Cardiac muscle cell (in vitro differentiated cells and primary cell): ENCODE data around the gene SFSWAP. TPM values are rescaled to one million over a fixed set of nuclear protein-coding genes. Genes with fewer than 3 reads are reported as not detected.

Experiments used
- DNase-seq, 2 donors: peaks; one replicate each; pipeline versions ENCODE4 v3.0.0 to v3.0.0-alpha.2; 2010 to 2017; ENCODE audit warnings: low read depth in 1 of 2, low spot score in 1 of 2
- H3K27ac ChIP-seq: fragments of 200-600 bp; sonication (generic); 2 replicates; pipeline ENCODE4 v1.5.1; 2016
- H3K27me3 ChIP-seq: fragments of 200-600 bp; sonication (generic); 2 replicates; pipeline ENCODE4 v1.6.0; 2016; ENCODE audit warnings: control low read depth
- H3K36me3 ChIP-seq: fragments of 200-600 bp; sonication (generic); 2 replicates; pipeline ENCODE4 v1.5.1; 2016; ENCODE audit warnings: control low read depth
- H3K4me1 ChIP-seq: fragments of 200-600 bp; sonication (generic); 2 replicates; pipeline ENCODE4 v1.8.1; 2017; ENCODE audit warnings: low read depth, mild to moderate bottlenecking, mixed run types
- H3K4me3 ChIP-seq: fragments of 200-600 bp; sonication (generic); 2 replicates; pipeline ENCODE4 v1.5.1; 2016; ENCODE audit warnings: mild to moderate bottlenecking
- H3K9me3 ChIP-seq: fragments of 200-600 bp; sonication (generic); 2 replicates; pipeline ENCODE4 v1.5.1; 2017; ENCODE audit warnings: low read depth, mild to moderate bottlenecking, control low read depth
- polyA plus RNA-seq: library from polyadenylated mRNA; unstranded; fragments of >200 nt; fragmentation: Nextera tagmentation; extraction: Ambion mirVana; gene quantifications from 2 replicates; pipeline ENCODE4 v1.2.1, GENCODE V29; 2016
- total RNA-seq: library from RNA; depleted of rRNA; stranded (reverse); fragments of >200 nt; gene quantifications from 2 replicates; pipeline ENCODE4 v1.2.3, GENCODE V29; 2016
- TF ChIP-seq, protein P1 (sequence below): IDR thresholded peaks from 2 replicates; pipeline ENCODE4 v1.5.1; 2012; ENCODE audit warnings: low read depth, mild to moderate bottlenecking, low read length

SFSWAP gene
- total and polyA plus RNA-seq, 2 experiments from 2014 or later, result 24.1 to 44.8 TPM

DNA sequence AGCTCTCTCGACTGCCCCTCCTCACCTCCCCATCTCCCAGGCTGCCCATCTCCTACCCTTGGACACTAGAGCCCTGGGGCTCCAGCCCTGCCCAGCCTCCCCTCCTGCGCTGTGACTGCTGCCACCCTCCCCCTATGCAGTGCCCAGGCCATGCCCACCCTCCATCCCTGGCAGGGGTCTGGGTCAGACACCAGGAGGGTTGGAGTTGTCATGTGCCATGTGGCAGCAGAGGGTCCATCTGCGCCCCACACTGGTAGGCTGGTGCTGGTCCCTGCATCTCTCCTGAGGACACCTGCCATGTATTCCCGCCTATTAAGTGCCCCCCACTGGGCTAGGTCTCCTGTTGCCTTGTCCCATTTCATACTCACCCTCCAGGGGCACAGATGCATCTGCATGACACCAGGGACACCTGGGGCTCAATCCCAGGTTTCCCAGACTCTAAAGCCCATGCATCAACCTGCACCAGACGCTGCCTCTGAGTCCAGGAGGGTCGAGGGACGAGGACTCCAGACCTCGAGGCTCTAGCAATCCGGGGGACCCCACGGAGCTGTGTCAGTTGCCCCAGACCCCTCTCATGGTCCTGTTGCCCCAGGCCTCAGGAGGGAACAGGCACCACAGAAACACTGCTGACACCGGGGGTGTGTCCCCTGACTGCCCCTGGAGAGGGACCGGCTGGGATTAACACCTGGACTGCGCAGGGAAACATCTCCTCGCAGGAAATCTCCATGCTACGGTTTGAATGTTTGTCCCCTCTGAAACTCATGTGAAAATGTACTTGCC lies 23.4 kb upstream of the SFSWAP start:
- Histone ChIP-seq H3K27ac (no peak overlapping the region), H3K4me3 (no peak overlapping the region), H3K36me3 (no peaks in the 10 kb centered on the region), H3K9me3 (no peaks in the 10 kb centered on the region), H3K27me3 (no peaks in the 10 kb centered on the region), H3K4me1 (no peaks in the 10 kb centered on the region)
- TF ChIP-seq, protein P1, sequence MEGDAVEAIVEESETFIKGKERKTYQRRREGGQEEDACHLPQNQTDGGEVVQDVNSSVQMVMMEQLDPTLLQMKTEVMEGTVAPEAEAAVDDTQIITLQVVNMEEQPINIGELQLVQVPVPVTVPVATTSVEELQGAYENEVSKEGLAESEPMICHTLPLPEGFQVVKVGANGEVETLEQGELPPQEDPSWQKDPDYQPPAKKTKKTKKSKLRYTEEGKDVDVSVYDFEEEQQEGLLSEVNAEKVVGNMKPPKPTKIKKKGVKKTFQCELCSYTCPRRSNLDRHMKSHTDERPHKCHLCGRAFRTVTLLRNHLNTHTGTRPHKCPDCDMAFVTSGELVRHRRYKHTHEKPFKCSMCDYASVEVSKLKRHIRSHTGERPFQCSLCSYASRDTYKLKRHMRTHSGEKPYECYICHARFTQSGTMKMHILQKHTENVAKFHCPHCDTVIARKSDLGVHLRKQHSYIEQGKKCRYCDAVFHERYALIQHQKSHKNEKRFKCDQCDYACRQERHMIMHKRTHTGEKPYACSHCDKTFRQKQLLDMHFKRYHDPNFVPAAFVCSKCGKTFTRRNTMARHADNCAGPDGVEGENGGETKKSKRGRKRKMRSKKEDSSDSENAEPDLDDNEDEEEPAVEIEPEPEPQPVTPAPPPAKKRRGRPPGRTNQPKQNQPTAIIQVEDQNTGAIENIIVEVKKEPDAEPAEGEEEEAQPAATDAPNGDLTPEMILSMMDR, result no peak
- DNase-seq, result no peak

DNA sequence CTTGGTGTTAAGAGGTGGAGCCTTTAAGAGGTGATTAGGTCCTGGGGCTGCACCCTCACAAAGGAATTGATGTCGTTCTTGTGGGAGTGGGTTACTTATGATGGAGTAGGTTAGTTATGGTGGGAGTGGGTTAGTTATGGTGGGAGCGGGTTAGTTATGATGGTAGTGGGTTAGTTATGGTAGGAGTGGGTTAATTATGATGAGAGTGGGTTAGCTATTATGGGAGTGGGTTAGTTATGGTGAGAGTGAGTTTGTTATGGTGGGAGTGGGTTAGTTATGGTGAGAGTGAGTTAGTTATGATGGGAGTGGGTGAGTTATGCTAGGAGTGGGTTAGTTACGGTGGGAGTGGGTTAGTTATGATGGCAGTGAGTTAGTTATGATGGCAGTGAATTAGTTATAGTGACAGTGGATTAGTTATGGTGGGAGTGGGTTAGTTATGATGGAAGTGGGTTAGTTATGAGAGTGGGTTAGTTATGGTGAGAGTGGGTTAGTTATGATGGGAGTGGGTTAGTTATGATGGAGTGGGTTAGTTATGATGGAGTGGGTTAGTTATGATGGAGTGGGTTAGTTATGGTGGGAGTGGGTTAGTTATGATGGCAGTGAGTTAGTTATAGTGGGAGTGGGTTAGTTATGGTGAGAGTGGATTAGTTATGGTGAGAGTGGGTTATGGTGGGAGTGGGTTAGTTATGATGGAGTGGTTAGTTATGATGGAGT lies 22.6 kb upstream of the SFSWAP start:
- no peak for DNase-seq
- Histone ChIP-seq H3K36me3 (no peaks in the 10 kb centered on the region), H3K4me1 (no peaks in the 10 kb centered on the region), H3K27me3 (no peaks in the 10 kb centered on the region), H3K27ac (no peak overlapping the region), H3K4me3 (no peak overlapping the region), H3K9me3 (no peaks in the 10 kb centered on the region)
- TF ChIP-seq, protein P1, result no peak

DNA sequence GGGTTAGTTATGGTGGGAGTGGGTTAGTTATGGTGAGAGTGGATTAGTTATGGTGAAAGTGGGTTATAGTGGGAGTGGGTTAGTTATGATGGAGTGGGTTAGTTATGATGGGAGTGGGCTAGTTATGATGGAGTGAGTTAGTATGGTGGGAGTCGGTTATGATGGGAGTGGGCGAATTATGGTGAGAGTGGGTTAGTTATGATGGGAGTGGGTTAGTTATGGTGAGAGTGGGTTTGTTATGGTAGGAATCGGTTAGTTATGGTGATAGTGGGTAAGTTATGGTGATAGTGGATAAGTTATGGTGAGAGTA lies 22.1 kb upstream of the SFSWAP start:
- Histone ChIP-seq H3K36me3 (no peaks in the 10 kb centered on the region), H3K9me3 (no peaks in the 10 kb centered on the region), H3K27ac (no peak overlapping the region), H3K4me1 (no peaks in the 10 kb centered on the region), H3K4me3 (no peak overlapping the region), H3K27me3 (no peaks in the 10 kb centered on the region)
- TF ChIP-seq, protein P1, result no peak
- DNase-seq, result no peak

DNA sequence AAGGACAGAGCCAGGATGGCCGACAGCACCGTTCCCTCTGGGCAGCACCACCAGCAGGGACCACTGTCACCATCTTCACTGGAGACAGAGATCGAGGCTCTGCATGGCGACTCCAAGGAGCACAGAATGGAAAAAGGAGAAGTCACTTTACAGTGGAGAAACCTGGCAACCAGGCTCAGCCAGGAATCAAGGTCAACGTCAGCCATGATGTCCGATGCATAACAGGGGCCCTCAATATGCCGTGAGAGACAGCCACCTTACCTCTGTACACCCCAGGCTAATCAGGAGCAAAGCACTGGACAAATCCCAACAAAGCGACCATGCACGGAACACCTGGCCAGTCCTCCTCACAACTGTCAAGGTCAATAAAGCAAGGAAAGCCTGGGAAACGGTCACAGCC lies 20.6 kb upstream of the SFSWAP start:
- DNase-seq, result no peak
- H3K27me3 ChIP-seq, result no peaks in the 10 kb centered on the region
- no peaks in the 10 kb centered on the region for H3K4me1 ChIP-seq
- H3K4me3 ChIP-seq, result no peak overlapping the region
- H3K27ac ChIP-seq, result no peak overlapping the region
- no peaks in the 10 kb centered on the region for H3K9me3 ChIP-seq
- TF ChIP-seq, protein P1, result no peak
- H3K36me3 ChIP-seq, result no peaks in the 10 kb centered on the region

DNA sequence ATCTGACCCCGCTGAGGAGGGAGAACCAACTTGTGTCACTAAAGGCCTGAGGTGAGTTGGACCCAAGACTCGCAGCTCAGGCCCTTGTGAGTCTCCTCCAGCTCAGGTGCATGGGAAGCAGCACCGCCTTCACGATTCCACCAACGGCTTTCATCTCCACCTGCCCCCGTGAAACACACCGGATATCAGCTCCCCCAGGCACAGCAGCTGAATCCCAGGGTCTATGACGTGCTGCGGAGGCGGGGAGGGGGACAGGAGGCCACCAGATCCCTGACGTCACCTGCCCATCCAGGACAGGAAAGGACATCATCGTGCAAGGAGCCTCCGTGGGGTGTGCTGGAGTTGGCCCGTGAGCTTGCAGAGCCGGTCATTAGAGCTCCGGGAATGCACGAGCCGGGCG lies 18.5 kb upstream of the SFSWAP start:
- Histone ChIP-seq H3K36me3 (no peaks in the 10 kb centered on the region), H3K4me1 (no peaks in the 10 kb centered on the region), H3K4me3 (no peak overlapping the region), H3K9me3 (no peaks in the 10 kb centered on the region), H3K27ac (no peak overlapping the region), H3K27me3 (no peaks in the 10 kb centered on the region)
- TF ChIP-seq, protein P1, result no peak
- DNase-seq, result no peak
